Endothelial cell of umbilical vein (primary cell): ENCODE measurements around the gene MEF2C.

Experiments used
- EZH2 ChIP-seq: IDR thresholded peaks from 2 replicates; pipeline ENCODE4 v1.6.1; 2012; ENCODE audit warnings: borderline replicate concordance, low read depth, mild to moderate bottlenecking, moderate library complexity, low read length, inconsistent platforms; ENCODE audit not compliant: severe bottlenecking
- FOS ChIP-seq: IDR thresholded peaks from 2 replicates; pipeline ENCODE4 v1.6.1; 2011; ENCODE audit warnings: mild to moderate bottlenecking, low read length, moderate library complexity, borderline replicate concordance; ENCODE audit not compliant: insufficient read depth
- JUN ChIP-seq: IDR thresholded peaks from 2 replicates; pipeline ENCODE4 v1.6.1; 2011; ENCODE audit warnings: borderline replicate concordance, low read depth; ENCODE audit not compliant: insufficient read length, insufficient read depth
- MYC ChIP-seq: IDR thresholded peaks from one replicate; pipeline ENCODE4 v1.6.1; 2011; ENCODE audit warnings: mild to moderate bottlenecking, low read depth, low read length
- POLR2A ChIP-seq: IDR thresholded peaks from 2 replicates; pipeline ENCODE4 v1.6.1; 2012; ENCODE audit warnings: low read depth, mild to moderate bottlenecking, control low read depth, low read length
- POLR2AphosphoS5 ChIP-seq: IDR thresholded peaks from 2 replicates; pipeline ENCODE4 v1.6.1; 2012; ENCODE audit warnings: low read depth, mild to moderate bottlenecking, control low read depth, low read length, moderate library complexity; ENCODE audit not compliant: insufficient read depth
- TF ChIP-seq, protein P1 (sequence below), 2 donors: IDR thresholded peaks; 1 replicate in 1 of 2; 2 replicates in 1 of 2; pipeline ENCODE4 v1.5.1; 2011; ENCODE audit warnings: low read length in 2 of 2, mild to moderate bottlenecking in 2 of 2, moderate library complexity in 2 of 2, control low read depth in 1 of 2, inconsistent platforms in 1 of 2, low read depth in 1 of 2; ENCODE audit not compliant: insufficient read depth in 1 of 2; ENCODE audit errors: extremely low read depth in 1 of 2
- TF ChIP-seq, protein P2 (sequence below): IDR thresholded peaks from 2 replicates; pipeline ENCODE4 v1.6.1; 2011; ENCODE audit not compliant: insufficient read depth, insufficient read length

DNA sequence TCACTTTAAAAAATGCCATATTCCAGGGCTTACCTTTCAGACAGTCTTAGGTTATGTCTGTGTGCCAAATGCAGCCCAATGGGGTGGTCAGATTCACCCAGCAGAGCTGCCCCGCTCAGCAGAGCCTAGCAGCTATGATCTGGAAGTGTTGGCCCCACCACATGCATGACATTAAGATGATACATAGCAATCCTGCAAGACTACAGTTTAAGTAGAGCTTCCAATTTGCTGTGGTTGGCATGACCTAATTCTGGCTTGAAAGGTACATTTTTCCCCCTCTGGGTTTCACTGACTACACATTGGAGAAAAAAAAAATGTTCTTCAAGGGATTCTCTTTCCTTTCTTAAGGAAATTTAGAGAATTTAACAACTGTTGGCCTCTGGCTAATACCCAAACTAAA lies 22.5 kb downstream of the MEF2C start:
- no peak for TF ChIP-seq POLR2A
- no peak for TF ChIP-seq POLR2AphosphoS5
- TF ChIP-seq EZH2 = no peak
- TF ChIP-seq, protein P1, sequence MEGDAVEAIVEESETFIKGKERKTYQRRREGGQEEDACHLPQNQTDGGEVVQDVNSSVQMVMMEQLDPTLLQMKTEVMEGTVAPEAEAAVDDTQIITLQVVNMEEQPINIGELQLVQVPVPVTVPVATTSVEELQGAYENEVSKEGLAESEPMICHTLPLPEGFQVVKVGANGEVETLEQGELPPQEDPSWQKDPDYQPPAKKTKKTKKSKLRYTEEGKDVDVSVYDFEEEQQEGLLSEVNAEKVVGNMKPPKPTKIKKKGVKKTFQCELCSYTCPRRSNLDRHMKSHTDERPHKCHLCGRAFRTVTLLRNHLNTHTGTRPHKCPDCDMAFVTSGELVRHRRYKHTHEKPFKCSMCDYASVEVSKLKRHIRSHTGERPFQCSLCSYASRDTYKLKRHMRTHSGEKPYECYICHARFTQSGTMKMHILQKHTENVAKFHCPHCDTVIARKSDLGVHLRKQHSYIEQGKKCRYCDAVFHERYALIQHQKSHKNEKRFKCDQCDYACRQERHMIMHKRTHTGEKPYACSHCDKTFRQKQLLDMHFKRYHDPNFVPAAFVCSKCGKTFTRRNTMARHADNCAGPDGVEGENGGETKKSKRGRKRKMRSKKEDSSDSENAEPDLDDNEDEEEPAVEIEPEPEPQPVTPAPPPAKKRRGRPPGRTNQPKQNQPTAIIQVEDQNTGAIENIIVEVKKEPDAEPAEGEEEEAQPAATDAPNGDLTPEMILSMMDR (IDR thresholded peaks at IDR 0.05; ENCODE audit: extremely low read depth in 1 of 2, insufficient read depth in 1 of 2, low read depth in 1 of 2, low read length in 2 of 2) = no peak
- no peak for TF ChIP-seq JUN
- TF ChIP-seq MYC = no peak
- TF ChIP-seq, protein P2, sequence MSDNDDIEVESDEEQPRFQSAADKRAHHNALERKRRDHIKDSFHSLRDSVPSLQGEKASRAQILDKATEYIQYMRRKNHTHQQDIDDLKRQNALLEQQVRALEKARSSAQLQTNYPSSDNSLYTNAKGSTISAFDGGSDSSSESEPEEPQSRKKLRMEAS = no peak
- TF ChIP-seq FOS = no peak
